KMS-11 (cell line): ENCODE data around the gene TFAP2E.

ENCODE experiments used
- H2AFZ ChIP-seq: fragments of 200-600 bp; sonication (generic); 2 replicates; pipeline ENCODE4 v1.6.1; 2016; ENCODE audit warnings: antibody characterized with exemption, mixed run types, low read depth
- H3K27ac ChIP-seq: fragments of 200-600 bp; sonication (generic); 2 replicates; pipeline ENCODE4 v1.6.1; 2016; ENCODE audit warnings: mild to moderate bottlenecking, mixed run types
- H3K27me3 ChIP-seq: fragments of 200-600 bp; sonication (generic); 2 replicates; pipeline ENCODE4 v1.6.1; 2017; ENCODE audit warnings: mild to moderate bottlenecking, low read depth, mixed run types, moderate library complexity; ENCODE audit not compliant: insufficient read depth
- H3K36me3 ChIP-seq: fragments of 200-600 bp; sonication (generic); 2 replicates; pipeline ENCODE4 v1.6.1; 2017; ENCODE audit warnings: mild to moderate bottlenecking, mixed run types; ENCODE audit not compliant: insufficient read depth
- H3K4me1 ChIP-seq: fragments of 200-600 bp; sonication (generic); 2 replicates; pipeline ENCODE4 v1.6.1; 2016; ENCODE audit warnings: mild to moderate bottlenecking, low read depth, mixed run types; ENCODE audit not compliant: poor library complexity, severe bottlenecking
- H3K4me2 ChIP-seq: fragments of 200-600 bp; sonication (generic); 2 replicates; pipeline ENCODE4 v1.7.0; 2016; ENCODE audit warnings: mild to moderate bottlenecking, mixed run types
- H3K4me3 ChIP-seq: fragments of 200-600 bp; sonication (generic); IDR thresholded peaks from 2 replicates; pipeline ENCODE4 v1.6.1; 2017; ENCODE audit warnings: low read depth, low read length, mixed read lengths; ENCODE audit not compliant: insufficient read depth
- H3K79me2 ChIP-seq: fragments of 200-600 bp; sonication (generic); 2 replicates; pipeline ENCODE4 v1.6.1; 2016; ENCODE audit warnings: low read depth, mixed run types; ENCODE audit not compliant: insufficient read depth
- H3K9ac ChIP-seq: fragments of 200-600 bp; sonication (generic); 2 replicates; pipeline ENCODE4 v1.6.1; 2016; ENCODE audit warnings: mild to moderate bottlenecking, mixed run types
- H4K20me1 ChIP-seq: fragments of 200-600 bp; sonication (generic); 2 replicates; pipeline ENCODE4 v1.6.1; 2016; ENCODE audit warnings: mild to moderate bottlenecking, mixed run types; ENCODE audit not compliant: insufficient read depth
- TF ChIP-seq, protein P1 (sequence below): fragments of 200-600 bp; sonication (generic); conservative IDR thresholded peaks from 2 replicates; pipeline ENCODE4 v1.6.1; 2017; ENCODE audit warnings: low read depth, mild to moderate bottlenecking, antibody characterized with exemption, low read length, moderate library complexity, mixed read lengths

The TFAP2E gene

DNA sequence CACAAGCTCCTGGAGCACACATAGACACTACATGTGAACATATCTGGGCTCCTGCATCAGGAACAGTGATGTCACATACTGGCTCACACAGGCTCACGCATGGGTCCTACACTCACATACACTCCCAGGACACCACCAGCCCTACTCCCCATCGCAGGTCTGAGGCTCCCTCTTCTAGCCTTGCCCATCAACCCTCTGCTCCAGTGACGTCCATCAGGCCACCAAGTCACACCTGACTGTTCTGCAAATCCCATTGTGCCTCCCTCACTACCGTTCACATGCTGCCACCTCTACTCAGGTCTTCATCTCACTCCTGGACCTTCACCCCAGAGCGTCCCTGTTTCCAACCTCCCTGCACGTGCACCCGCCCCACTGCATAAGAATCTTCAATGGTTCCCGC is 18.1 kb downstream of the TFAP2E start:
- Histone ChIP-seq H2AFZ (no peak overlapping the region), H3K4me2 (no peak overlapping the region), H3K4me1 (no peaks in the 10 kb centered on the region), H3K27me3 (no peaks in the 10 kb centered on the region), H3K4me3 (no peak overlapping the region), H3K27ac (no peak overlapping the region), H3K79me2 (no peaks in the 10 kb centered on the region), H3K36me3 (no peaks in the 10 kb centered on the region), H3K9ac (no peak overlapping the region), H4K20me1 (no peaks in the 10 kb centered on the region)
- TF ChIP-seq, protein P1, sequence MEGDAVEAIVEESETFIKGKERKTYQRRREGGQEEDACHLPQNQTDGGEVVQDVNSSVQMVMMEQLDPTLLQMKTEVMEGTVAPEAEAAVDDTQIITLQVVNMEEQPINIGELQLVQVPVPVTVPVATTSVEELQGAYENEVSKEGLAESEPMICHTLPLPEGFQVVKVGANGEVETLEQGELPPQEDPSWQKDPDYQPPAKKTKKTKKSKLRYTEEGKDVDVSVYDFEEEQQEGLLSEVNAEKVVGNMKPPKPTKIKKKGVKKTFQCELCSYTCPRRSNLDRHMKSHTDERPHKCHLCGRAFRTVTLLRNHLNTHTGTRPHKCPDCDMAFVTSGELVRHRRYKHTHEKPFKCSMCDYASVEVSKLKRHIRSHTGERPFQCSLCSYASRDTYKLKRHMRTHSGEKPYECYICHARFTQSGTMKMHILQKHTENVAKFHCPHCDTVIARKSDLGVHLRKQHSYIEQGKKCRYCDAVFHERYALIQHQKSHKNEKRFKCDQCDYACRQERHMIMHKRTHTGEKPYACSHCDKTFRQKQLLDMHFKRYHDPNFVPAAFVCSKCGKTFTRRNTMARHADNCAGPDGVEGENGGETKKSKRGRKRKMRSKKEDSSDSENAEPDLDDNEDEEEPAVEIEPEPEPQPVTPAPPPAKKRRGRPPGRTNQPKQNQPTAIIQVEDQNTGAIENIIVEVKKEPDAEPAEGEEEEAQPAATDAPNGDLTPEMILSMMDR = no peak

DNA sequence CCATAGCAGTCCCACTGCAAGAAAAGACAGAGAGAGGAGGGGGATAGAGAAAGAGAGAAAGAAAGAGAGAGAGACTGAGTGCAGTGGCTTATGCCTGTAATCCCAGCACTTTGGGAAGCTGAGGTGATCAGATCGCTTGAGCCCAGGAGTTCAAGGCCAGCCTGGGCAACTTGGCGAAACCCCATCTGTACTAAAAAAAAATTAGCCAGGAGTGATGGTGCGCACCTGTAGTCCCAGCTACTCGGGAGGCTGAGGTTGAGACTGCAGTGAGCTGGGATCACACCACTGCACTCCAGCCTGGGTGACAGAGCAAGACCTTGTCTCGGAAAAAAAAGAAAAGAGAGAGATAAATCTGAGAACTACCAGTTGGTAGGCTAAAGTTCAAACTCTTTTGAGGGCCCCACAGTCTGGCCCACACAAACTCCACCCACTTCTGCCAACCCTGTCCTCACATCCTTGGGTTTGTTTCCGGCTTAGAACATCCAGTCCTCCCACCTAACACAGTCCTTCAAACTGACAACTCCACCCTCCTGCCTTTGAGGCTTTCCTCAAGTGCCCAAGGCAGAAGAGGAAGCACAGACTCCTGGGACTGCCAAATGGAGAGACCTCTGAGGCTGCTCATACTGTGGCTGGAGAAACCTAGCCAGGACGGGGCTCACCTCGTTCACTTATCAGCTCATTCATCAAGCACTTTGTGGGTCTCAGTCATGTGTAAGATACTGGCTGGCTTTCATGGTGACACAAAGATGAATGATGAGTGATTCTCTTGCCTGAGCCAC is 20.1 kb downstream of the TFAP2E start:
- no peaks in the 10 kb centered on the region for H4K20me1 ChIP-seq
- H3K9ac ChIP-seq = no peak overlapping the region
- H3K4me2 ChIP-seq = no peak overlapping the region

DNA sequence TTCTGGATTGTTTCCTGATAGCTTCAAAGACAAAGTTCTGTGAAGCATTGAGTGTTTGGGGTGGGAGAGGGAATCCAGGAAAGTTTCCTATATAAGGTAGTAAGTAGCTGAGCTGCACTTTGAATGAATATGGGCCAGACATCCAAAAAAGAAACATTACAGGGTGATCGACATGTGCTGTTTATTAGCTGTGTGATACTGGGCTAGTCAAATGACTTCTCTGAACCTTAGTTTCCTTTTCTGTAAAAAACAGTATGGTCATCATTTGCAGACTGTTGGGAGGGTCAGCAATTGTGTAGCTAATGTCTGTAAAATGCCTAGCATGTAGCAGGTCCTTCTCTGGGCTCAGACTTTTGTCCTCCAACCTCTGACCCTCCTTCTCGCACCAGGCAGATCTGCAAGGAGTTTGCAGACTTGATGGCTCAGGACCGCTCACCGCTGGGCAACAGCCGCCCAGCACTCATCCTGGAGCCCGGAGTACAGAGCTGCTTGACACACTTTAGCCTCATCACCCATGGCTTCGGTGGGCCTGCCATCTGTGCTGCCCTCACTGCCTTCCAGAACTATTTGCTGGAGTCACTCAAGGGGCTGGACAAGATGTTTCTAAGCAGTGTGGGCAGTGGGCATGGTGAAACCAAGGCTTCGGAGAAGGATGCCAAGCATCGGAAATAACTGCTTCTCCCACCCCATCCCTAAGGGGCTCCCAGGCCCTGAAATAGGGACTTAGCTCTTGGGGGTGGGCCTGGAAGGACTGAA is 21.1 kb downstream of the TFAP2E start:
- no peak overlapping the region for H2AFZ ChIP-seq
- H3K27me3 ChIP-seq = no peaks in the 10 kb centered on the region
- no peaks in the 10 kb centered on the region for H4K20me1 ChIP-seq
- TF ChIP-seq, protein P1 = no peak
- no peak overlapping the region for H3K4me3 ChIP-seq
- H3K9ac ChIP-seq = no peak overlapping the region
- H3K79me2 ChIP-seq = no peaks in the 10 kb centered on the region
- H3K27ac ChIP-seq = no peak overlapping the region
- H3K4me1 ChIP-seq = no peaks in the 10 kb centered on the region
- no peak overlapping the region for H3K4me2 ChIP-seq
- no peaks in the 10 kb centered on the region for H3K36me3 ChIP-seq

More for the DNA sequence above, 20.1 kb downstream of the TFAP2E start:
- Histone ChIP-seq H3K4me1 (no peaks in the 10 kb centered on the region), H3K36me3 (no peaks in the 10 kb centered on the region), H3K27ac (no peak overlapping the region), H3K79me2 (no peaks in the 10 kb centered on the region), H3K4me3 (no peak overlapping the region), H3K27me3 (no peaks in the 10 kb centered on the region), H2AFZ (no peak overlapping the region)
- TF ChIP-seq, protein P1 = no peak

DNA sequence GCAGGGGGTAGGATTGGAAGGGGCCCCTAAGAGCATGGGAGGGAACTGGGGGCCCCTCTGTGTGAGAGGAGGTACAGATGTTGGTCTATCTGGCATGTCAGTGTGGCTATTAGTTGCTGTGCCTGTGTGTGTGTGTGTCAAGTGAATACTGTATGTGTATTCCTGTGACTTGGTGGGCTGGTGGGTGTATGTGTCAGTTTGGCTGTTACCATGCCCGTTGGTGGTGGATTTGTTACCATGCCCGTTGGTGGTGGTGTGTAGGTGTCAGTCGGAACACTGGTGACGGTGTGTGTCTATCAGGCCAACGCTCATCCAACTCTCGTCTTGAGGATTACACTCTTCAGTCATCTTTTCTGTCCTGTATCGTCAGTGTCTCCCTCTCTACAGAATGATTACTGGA is 22.6 kb downstream of the TFAP2E start:
- H3K36me3 ChIP-seq = no peaks in the 10 kb centered on the region
- TF ChIP-seq, protein P1 = no peak

More for the DNA sequence above, 22.6 kb downstream of the TFAP2E start:
- Histone ChIP-seq H3K27me3 (no peaks in the 10 kb centered on the region), H3K79me2 (no peaks in the 10 kb centered on the region), H4K20me1 (no peaks in the 10 kb centered on the region), H3K4me3 (no peak overlapping the region), H3K4me2 (no peak overlapping the region), H3K27ac (no peak overlapping the region), H3K4me1 (no peaks in the 10 kb centered on the region), H2AFZ (no peak overlapping the region), H3K9ac (no peak overlapping the region)
